Stimulated activated CD4-positive, alpha-beta T cell treated with anti-CD3 and anti-CD28 coated beads, Interleukin-4, amount 100 ng/mL, for 48 hours (primary cell): Measurements from ENCODE around the gene POLA1.
"Not testable (repeated sequence)": the region's sequence is repeated elsewhere in the genome, so short reads cannot be mapped to it uniquely, and the experiment has no call there.

Experiments
- DNase-seq, 2 donors: peaks; one replicate each; pipeline ENCODE4 v3.0.0-alpha.2; 2020; ENCODE audit warnings: low read depth in 2 of 2

POLA1 gene

GRCh38 chrX:24693453-24694202 lies at the start of gene POLA1:
TSS of gene POLA1 (plus strand) at chrX:24693918. CDS start at chrX:24693962, 44 bp downstream.
- DNase-seq: peak; percentile 72 to 79

- no peak for DNase-seq
Measured at GRCh38 chrX:24646006-24646405, 47.7 kb upstream of the POLA1 start.

- no peak for DNase-seq
Measured at GRCh38 chrX:24646745-24647182, 47.0 kb upstream of the POLA1 start.

- DNase-seq: peak; percentile 35 to 38
Measured at GRCh38 chrX:24647257-24648058, 46.3 kb upstream of the POLA1 start, which contains the start of gene PCYT1B. TSS of gene PCYT1B (minus strand) at chrX:24647347. CDS start at chrX:24647105, 242 bp downstream.

GRCh38 chrX:24648495-24648894 lies 45.2 kb upstream of the POLA1 start:
- DNase-seq: no peak

- DNase-seq: no peak
Measured at GRCh38 chrX:24651783-24652182, 41.9 kb upstream of the POLA1 start.

GRCh38 chrX:24655679-24656078 lies 38.0 kb upstream of the POLA1 start:
- not testable (repeated sequence) for DNase-seq

- no peak for DNase-seq
Measured at GRCh38 chrX:24657671-24658386, 35.9 kb upstream of the POLA1 start.

- no peak for DNase-seq
Measured at GRCh38 chrX:24658421-24658820, 35.3 kb upstream of the POLA1 start.

- DNase-seq: no peak
Measured at GRCh38 chrX:24659106-24659505, 34.6 kb upstream of the POLA1 start.

GRCh38 chrX:24659646-24660045 lies 34.1 kb upstream of the POLA1 start:
- DNase-seq: no peak

GRCh38 chrX:24661292-24661691 lies 32.4 kb upstream of the POLA1 start:
- no peak for DNase-seq

GRCh38 chrX:24662352-24662751 lies 31.4 kb upstream of the POLA1 start:
- DNase-seq: no peak

- DNase-seq: no peak
Measured at GRCh38 chrX:24668111-24668510, 25.6 kb upstream of the POLA1 start.

GRCh38 chrX:24672701-24673190 lies 21.0 kb upstream of the POLA1 start:
- no peak for DNase-seq

- DNase-seq: no peak
Measured at GRCh38 chrX:24673424-24673823, 20.3 kb upstream of the POLA1 start.

GRCh38 chrX:24676403-24677024 lies 17.2 kb upstream of the POLA1 start:
- DNase-seq: no peak

GRCh38 chrX:24682739-24683432 lies 10.8 kb upstream of the POLA1 start:
- DNase-seq: peak in 1 of 2 donors; percentile 26

- no peak for DNase-seq
Measured at GRCh38 chrX:24684048-24684447, 9.7 kb upstream of the POLA1 start.

- no peak for DNase-seq
Measured at GRCh38 chrX:24692305-24692704, 1.4 kb upstream of the POLA1 start.

GRCh38 chrX:24694825-24695224 lies 1.1 kb downstream of the POLA1 start:
- no peak for DNase-seq
